A673 (cell line): Measurements from ENCODE around the gene NARF. TPM values are rescaled to one million over a fixed set of nuclear protein-coding genes. Genes with fewer than 3 reads are reported as not detected.
A peak's percentile ranks its signal among the peaks of the same experiment; 100 is the strongest.

Experiments used
- Bru-seq: library from RNA; stranded (reverse); fragments of 400-500 nt; gene quantifications from one replicate; lab custom pipeline; 2021; lab: Mats Ljungman, UMichigan
- BruChase-seq, 2 experiments: library from RNA; stranded (reverse); fragments of 400-500 nt; gene quantifications; one replicate each; lab custom pipeline; 2021; lab: Mats Ljungman, UMichigan
- BruUV-seq: library from RNA; stranded (reverse); fragments of 400-500 nt; replicated peaks from 2 replicates; lab custom pipeline; 2021; lab: Mats Ljungman, UMichigan
- CTCF ChIA-PET: fragments of 300-600 bp; sonication (Branson Sonifier 250); formaldehyde crosslinking; loops from one replicate; lab custom pipeline; 2022; ENCODE audit warnings: antibody characterized with exemption; lab: Charles Lee
- POLR2A ChIA-PET: fragments of 300-600 bp; sonication (Branson Sonifier 250); formaldehyde crosslinking; loops from one replicate; lab custom pipeline; 2022; ENCODE audit warnings: antibody characterized with exemption; ENCODE audit not compliant: low non-redundant PET; lab: Charles Lee
- DNase-seq: peaks from one replicate; pipeline ENCODE4 v3.0.0-alpha.2; 2015; ENCODE audit warnings: low spot score
- H3K27ac ChIP-seq: fragments of 200-600 bp; sonication (generic); 2 replicates; pipeline ENCODE4 v1.5.1; 2016; ENCODE audit warnings: mixed run types, low read depth, mild to moderate bottlenecking, mixed read lengths, antibody characterized with exemption, low read length; ENCODE audit not compliant: poor library complexity, severe bottlenecking
- H3K27me3 ChIP-seq: fragments of 200-600 bp; sonication (generic); replicated peaks from 2 replicates; pipeline ENCODE4 v1.6.1; 2017; ENCODE audit warnings: mixed run types, low read depth, mild to moderate bottlenecking, mixed read lengths, antibody characterized with exemption, low read length; ENCODE audit not compliant: insufficient read depth, poor library complexity
- H3K36me3 ChIP-seq: fragments of 200-600 bp; sonication (generic); 2 replicates; pipeline ENCODE4 v1.6.1; 2016; ENCODE audit warnings: mixed run types, mild to moderate bottlenecking, mixed read lengths, antibody characterized with exemption, low read length; ENCODE audit not compliant: insufficient read depth, poor library complexity, severe bottlenecking
- H3K4me1 ChIP-seq: fragments of 200-600 bp; sonication (generic); 2 replicates; pipeline ENCODE4 v1.6.1; 2017; ENCODE audit warnings: mixed run types, mild to moderate bottlenecking, mixed read lengths, antibody characterized with exemption, low read length; ENCODE audit not compliant: insufficient read depth, poor library complexity, severe bottlenecking
- H3K4me3 ChIP-seq: fragments of 200-600 bp; sonication (generic); 2 replicates; pipeline ENCODE4 v1.5.1; 2016; ENCODE audit warnings: low read depth, mixed run types, mild to moderate bottlenecking, mixed read lengths, low read length; ENCODE audit not compliant: poor library complexity, severe bottlenecking
- H3K9me3 ChIP-seq: fragments of 200-600 bp; sonication (generic); 2 replicates; pipeline ENCODE4 v1.6.1; 2016; ENCODE audit warnings: mixed run types, low read depth, mild to moderate bottlenecking, mixed read lengths, antibody characterized with exemption, low read length; ENCODE audit not compliant: poor library complexity, severe bottlenecking
- EZH2 ChIP-seq: fragments of 200-600 bp; sonication (generic); IDR thresholded peaks from 2 replicates; pipeline ENCODE4 v1.6.1; 2017; ENCODE audit warnings: borderline replicate concordance, low read depth, mild to moderate bottlenecking, mixed read lengths, antibody characterized with exemption, low read length; ENCODE audit not compliant: poor library complexity, severe bottlenecking
- intact Hi-C: fragments of 100-400 bp; cut with micrococcal nuclease; formaldehyde crosslinking; loops from one replicate; pipeline ENCODE4 v1.10.0; 2022; ENCODE audit not compliant: unreplicated experiment
- long read RNA-seq: library from polyadenylated mRNA; stranded (forward); transcript quantifications from one replicate; pipeline ENCODE4 v2.0.0, GENCODE V29; 2022
- total RNA-seq: library from RNA; stranded (reverse); gene quantifications from 2 replicates; pipeline ENCODE4 v1.2.3, GENCODE V29; 2021
- TF ChIP-seq, protein P1 (sequence below): fragments of 300-800, 200-600 bp; sonication (generic); conservative IDR thresholded peaks from 2 replicates; pipeline ENCODE4 v1.5.1; 2017; ENCODE audit warnings: low read depth, mild to moderate bottlenecking, antibody characterized with exemption, low read length, moderate library complexity, mixed read lengths

NARF gene
- total RNA-seq (74.1 and 75.7 TPM in 2 replicates), Bru-seq, nascent RNA (percentile 61 among the genes with signal in this experiment), BruChase-seq, experiment 1, labeled RNA remaining after a 2-hour chase (percentile 64 among the genes with signal in this experiment), BruChase-seq, experiment 2, labeled RNA remaining after a 6-hour chase (percentile 73 among the genes with signal in this experiment)
- long read RNA-seq, transcript NARF-201 (11 exons, 3,949 nt) = major isoform, 117 of 176 reads
- long read RNA-seq, transcript NARF-204 (11 exons, 1,766 nt) = minor isoform, 9 of 176 reads
- long read RNA-seq, partial matches to known transcripts = 10 of 176 reads
- long read RNA-seq, other reads (novel, unspliced or antisense) = 30 of 176 reads

DNA sequence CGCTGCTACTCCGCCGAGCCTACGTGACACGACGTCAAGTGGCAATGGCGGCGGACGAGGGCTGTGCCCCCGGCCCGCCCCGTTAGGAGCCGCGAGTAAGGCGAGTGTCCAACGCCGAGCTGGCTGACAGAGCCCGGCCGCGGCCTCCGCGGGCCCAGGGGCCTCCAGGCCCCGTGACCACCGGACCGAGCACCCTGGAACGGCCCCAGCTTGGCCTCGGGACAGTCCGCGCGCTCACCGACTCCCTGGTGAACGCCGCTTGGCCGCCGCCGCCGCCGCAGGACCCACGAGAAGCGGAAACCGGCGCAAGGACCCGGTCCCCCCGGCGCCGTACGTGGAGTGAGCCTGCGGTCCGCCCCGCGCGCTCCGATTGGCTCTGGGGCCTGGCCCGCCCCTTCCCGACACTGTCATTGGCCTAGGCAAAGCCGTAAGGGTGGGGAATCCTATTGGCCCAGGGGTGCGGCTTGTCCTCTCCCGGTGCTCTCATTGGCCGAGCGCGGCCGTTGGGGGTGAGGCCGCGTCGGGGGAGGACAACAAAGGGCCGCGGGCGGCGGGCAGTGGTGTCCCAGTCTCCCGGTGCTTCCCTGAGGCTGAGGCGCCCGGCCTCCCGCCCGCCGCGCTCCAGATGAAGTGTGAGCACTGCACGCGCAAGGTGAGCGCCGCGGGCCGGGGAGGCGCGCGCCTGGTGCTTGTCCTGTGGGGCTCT is at the start of gene NARF:
NARF (plus strand) TSS at position 563 of the 706 bp plus-strand sequence; CDS start at position 626, 63 bp downstream.
- H3K9me3 ChIP-seq = no peaks in the 10 kb centered on the region
- DNase-seq = peak; percentile 100
- CTCF ChIA-PET = no interaction called here
- intact Hi-C loops = no loop called here
- peak within 1 kb of the TSS; percentile 100 for H3K27ac ChIP-seq
- TF ChIP-seq EZH2 = no peak
- TF ChIP-seq, protein P1, sequence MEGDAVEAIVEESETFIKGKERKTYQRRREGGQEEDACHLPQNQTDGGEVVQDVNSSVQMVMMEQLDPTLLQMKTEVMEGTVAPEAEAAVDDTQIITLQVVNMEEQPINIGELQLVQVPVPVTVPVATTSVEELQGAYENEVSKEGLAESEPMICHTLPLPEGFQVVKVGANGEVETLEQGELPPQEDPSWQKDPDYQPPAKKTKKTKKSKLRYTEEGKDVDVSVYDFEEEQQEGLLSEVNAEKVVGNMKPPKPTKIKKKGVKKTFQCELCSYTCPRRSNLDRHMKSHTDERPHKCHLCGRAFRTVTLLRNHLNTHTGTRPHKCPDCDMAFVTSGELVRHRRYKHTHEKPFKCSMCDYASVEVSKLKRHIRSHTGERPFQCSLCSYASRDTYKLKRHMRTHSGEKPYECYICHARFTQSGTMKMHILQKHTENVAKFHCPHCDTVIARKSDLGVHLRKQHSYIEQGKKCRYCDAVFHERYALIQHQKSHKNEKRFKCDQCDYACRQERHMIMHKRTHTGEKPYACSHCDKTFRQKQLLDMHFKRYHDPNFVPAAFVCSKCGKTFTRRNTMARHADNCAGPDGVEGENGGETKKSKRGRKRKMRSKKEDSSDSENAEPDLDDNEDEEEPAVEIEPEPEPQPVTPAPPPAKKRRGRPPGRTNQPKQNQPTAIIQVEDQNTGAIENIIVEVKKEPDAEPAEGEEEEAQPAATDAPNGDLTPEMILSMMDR = no peak
- no TSS peak for BruUV-seq
- H3K36me3 ChIP-seq = peaks cover 25% of the 10 kb centered on the region
- H3K27me3 ChIP-seq = no peaks in the 10 kb centered on the region
- H3K4me1 ChIP-seq = peaks cover 8% of the 10 kb centered on the region
- peak within 1 kb of the TSS; percentile 99 for H3K4me3 ChIP-seq
- POLR2A ChIA-PET = no interaction called here

- BruUV-seq = no TSS peak
- ChIA-PET CTCF (no interaction called here), POLR2A (no interaction called here)
- no peaks in the 10 kb centered on the region for H3K4me1 ChIP-seq
- H3K9me3 ChIP-seq = no peaks in the 10 kb centered on the region
- H3K36me3 ChIP-seq = peaks cover 4% of the 10 kb centered on the region
- DNase-seq = no peak
- no peak overlapping the region for H3K4me3 ChIP-seq
- intact Hi-C loops = no loop called here
- no peak for TF ChIP-seq EZH2
- TF ChIP-seq, protein P1 = no peak
- no peaks in the 10 kb centered on the region for H3K27me3 ChIP-seq
- no peak overlapping the region for H3K27ac ChIP-seq
Measured at GRCh38 chr17:82408938-82409318, 49.6 kb upstream of the NARF start.

GRCh38 chr17:82410014-82410716 is 48.4 kb upstream of the NARF start:
- no peak overlapping the region for H3K4me3 ChIP-seq
- H3K9me3 ChIP-seq = no peaks in the 10 kb centered on the region
- no peaks in the 10 kb centered on the region for H3K27me3 ChIP-seq
- intact Hi-C loops = loop anchor here (5.0 to 10.0 kb wide), 3 partner anchors 43 to 165 kb away; no protein-coding TSS in a partner anchor
- no peak for TF ChIP-seq EZH2
- TF ChIP-seq, protein P1 = no peak
- no peak overlapping the region for H3K27ac ChIP-seq
- ChIA-PET CTCF (no interaction called here), POLR2A (interaction anchor here (0.7 kb wide), 1 partner anchor 11 kb away, joined by 5 read pairs; no protein-coding TSS in a partner anchor)
- no peak for DNase-seq
- H3K4me1 ChIP-seq = no peaks in the 10 kb centered on the region
- BruUV-seq = no TSS peak
- peaks cover 2% of the 10 kb centered on the region for H3K36me3 ChIP-seq
